Activated CD4-positive, alpha-beta T cell treated with anti-CD3 and anti-CD28 coated beads, Interleukin-2, amount 10 ng/mL, durations not matched to agents 24 days and 14 days (primary cell): ENCODE data around the gene GNB5. TPM values are rescaled to one million over a fixed set of nuclear protein-coding genes. Genes with fewer than 3 reads are reported as not detected.
A peak's percentile ranks its signal among the peaks of the same experiment; 100 is the strongest.

Source experiments
- DNase-seq: peaks from one replicate; pipeline ENCODE4 v3.0.0; 2022
- H3K27ac Mint-ChIP-seq: one replicate; pipeline ENCODE4 v1.8.0; 2022; ENCODE audit warnings: mild to moderate bottlenecking, mixed read lengths
- H3K27me3 Mint-ChIP-seq: one replicate; pipeline ENCODE4 v1.8.0; 2022; ENCODE audit warnings: mixed read lengths
- H3K36me3 Mint-ChIP-seq: one replicate; pipeline ENCODE4 v1.8.0; 2022; ENCODE audit warnings: low read depth, mild to moderate bottlenecking, mixed read lengths
- H3K4me1 Mint-ChIP-seq: one replicate; pipeline ENCODE4 v1.8.0; 2021; ENCODE audit warnings: mixed read lengths
- H3K4me3 Mint-ChIP-seq: one replicate; pipeline ENCODE4 v1.8.0; 2022; ENCODE audit warnings: mild to moderate bottlenecking, moderate library complexity, mixed read lengths
- H3K9me3 Mint-ChIP-seq: one replicate; pipeline ENCODE4 v1.8.0; 2021; ENCODE audit warnings: mixed read lengths
- intact Hi-C: fragments of 100-400 bp; cut with micrococcal nuclease; formaldehyde crosslinking; loops from one replicate; pipeline ENCODE4 v1.15.1; 2023
- total RNA-seq: library from RNA; stranded (reverse); gene quantifications from 2 replicates; pipeline ENCODE4 v1.2.3, GENCODE V29; 2022

The GNB5 gene
- total RNA-seq, 1 donor from 2014 or later = 21.5 TPM

DNA sequence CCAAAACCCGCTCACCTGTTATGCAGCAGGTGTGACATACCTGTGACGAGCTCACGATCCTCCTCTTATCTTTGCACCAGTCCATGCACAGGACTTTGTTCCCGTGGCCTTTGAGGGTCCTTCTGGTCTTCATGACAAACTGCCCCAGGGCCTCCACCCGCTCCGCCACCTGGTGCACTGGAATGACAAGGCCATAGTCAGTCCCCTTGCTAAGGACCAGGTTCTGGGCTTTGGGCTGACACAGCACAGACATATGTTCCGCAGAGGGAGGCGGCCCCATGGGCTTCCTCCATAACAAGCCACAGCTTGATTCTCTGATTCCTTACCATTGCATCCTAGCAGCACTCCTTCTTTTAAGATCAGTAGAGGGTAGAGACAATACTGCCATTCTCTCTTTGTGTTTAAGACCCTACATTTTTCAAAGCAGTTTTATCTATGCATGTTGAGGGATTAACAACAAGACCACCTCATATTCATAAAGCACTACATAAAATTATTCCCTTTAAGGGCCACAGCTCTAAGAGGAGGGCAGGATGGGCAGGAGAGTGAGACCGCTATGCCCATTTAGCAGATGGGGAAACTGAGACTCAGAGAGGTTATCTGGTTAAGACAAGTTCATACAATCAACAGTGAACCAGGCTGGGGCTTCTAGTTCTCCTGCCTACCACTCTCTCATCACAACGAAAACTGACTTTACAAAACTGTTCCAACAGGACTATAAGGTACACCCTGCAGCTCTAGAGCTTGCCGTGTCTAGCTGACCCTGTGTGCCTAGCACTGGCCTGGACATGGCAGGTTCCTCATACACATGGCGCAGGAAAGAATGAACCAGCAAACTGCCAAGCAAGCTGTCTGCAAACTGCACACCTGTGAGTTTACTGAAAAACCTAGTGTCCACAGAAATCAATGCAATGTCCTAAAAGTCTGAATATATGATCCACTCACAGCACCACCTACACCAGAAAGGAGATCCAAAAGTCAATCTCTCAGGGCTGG is 37.0 kb downstream of the GNB5 start:
- no peak overlapping the region for H3K27ac Mint-ChIP-seq
- no peak for DNase-seq
- no peaks in the 10 kb centered on the region for H3K27me3 Mint-ChIP-seq
- no peaks in the 10 kb centered on the region for H3K9me3 Mint-ChIP-seq
- peaks cover 2% of the 10 kb centered on the region for H3K4me1 Mint-ChIP-seq
- intact Hi-C loops = no loop called here
- peaks cover 10% of the 10 kb centered on the region for H3K36me3 Mint-ChIP-seq
- H3K4me3 Mint-ChIP-seq = no peak overlapping the region

DNA sequence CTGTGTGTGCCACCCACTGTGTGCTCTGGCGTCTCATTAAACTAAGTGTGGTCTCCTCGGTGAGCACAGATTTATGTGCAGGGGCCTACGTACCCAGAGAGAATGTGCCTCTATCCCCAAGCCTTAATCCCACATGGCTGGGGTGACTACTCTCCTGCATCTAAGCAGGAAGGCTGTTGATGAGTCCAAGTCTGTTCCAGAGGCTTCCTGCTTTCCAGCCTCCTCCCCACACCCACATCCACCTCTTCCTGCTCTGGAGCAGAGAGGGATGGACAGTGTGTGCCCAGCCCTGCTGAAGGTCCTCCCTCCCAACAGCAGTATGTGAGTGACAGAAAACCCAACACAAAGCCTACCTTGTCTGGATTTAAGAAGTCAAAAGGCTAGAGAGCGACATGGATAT is 39.8 kb downstream of the GNB5 start:
- no peak overlapping the region for H3K4me3 Mint-ChIP-seq
- no peaks in the 10 kb centered on the region for H3K27me3 Mint-ChIP-seq
- peaks cover 15% of the 10 kb centered on the region for H3K36me3 Mint-ChIP-seq
- no peak for DNase-seq
- peaks cover 2% of the 10 kb centered on the region for H3K4me1 Mint-ChIP-seq
- no peak overlapping the region for H3K27ac Mint-ChIP-seq
- intact Hi-C loops = no loop called here
- no peaks in the 10 kb centered on the region for H3K9me3 Mint-ChIP-seq

DNA sequence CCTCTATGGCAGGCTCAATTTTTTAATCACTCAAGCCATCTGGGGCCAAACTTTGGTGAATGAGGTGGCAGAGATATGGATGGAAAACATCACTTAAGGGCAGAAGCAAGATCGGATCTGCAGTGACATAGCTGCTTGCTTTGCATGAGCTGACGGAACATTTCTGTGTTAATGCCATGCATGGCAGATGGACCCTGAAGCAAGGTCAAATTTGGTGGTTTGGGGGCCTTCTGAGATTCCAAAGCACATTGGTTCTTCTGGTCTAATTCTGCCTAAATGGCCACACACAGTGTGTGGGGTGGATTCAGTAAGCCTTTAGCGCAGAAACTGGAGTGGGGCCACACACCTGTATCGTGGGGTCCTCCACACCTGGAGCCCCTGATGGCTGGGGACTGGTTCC is 40.3 kb downstream of the GNB5 start:
- no peak for DNase-seq
- H3K36me3 Mint-ChIP-seq = peaks cover 16% of the 10 kb centered on the region
- no peaks in the 10 kb centered on the region for H3K27me3 Mint-ChIP-seq
- H3K4me3 Mint-ChIP-seq = no peak overlapping the region
- intact Hi-C loops = no loop called here
- H3K9me3 Mint-ChIP-seq = no peaks in the 10 kb centered on the region
- no peaks in the 10 kb centered on the region for H3K4me1 Mint-ChIP-seq
- H3K27ac Mint-ChIP-seq = no peak overlapping the region

GRCh38 chr15:52150043-52150825 is 41.0 kb downstream of the GNB5 start:
- no peak for DNase-seq
- intact Hi-C loops = no loop called here
- Mint-ChIP-seq H3K9me3 (no peaks in the 10 kb centered on the region), H3K4me1 (no peaks in the 10 kb centered on the region), H3K4me3 (no peak overlapping the region), H3K27me3 (no peaks in the 10 kb centered on the region), H3K27ac (no peak overlapping the region), H3K36me3 (peaks cover 18% of the 10 kb centered on the region)

DNA sequence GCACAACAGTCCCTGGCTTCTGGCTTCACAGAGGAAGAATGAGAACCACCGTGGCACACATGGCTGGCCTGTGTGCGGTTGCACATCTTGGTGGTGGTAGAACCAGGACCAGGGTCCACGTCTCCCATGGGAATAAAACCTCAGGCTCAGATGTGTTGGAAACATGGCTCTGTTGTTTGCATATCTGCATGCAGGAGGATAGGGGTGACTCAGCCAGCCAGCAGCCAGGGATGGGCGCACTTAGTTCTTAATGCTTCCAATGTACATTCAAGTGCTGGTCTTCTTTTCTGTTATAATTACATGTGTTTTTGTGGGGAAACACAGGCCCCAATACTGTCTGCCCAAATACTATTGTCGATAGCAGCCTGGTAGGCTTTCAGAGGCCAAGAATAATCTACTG is 42.8 kb downstream of the GNB5 start:
- no peak for DNase-seq
- Mint-ChIP-seq H3K4me3 (no peak overlapping the region), H3K9me3 (no peaks in the 10 kb centered on the region), H3K4me1 (no peaks in the 10 kb centered on the region), H3K27me3 (no peaks in the 10 kb centered on the region), H3K36me3 (peaks cover 18% of the 10 kb centered on the region), H3K27ac (no peak overlapping the region)
- intact Hi-C loops = no loop called here

DNA sequence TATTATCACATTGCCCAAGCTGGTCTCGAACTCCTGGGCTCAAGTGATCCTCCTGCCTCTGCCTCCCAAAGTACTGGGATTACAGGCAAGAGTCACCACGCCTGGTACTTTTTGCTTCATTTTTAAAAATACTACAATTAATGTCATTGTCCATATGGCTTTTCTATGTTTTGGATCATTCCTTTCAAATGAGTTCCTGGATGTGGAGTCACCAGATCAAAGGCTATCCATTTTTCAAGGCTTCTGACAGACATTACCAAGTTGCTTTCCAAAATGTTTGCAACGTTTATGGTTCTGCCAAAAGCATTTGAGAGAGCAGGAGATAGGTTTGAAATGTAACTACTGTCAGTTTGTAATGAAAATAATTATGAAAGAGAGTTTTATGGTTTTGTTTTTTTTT is 44.4 kb downstream of the GNB5 start:
- no peak for DNase-seq
- Mint-ChIP-seq H3K27ac (no peak overlapping the region), H3K36me3 (peaks cover 14% of the 10 kb centered on the region), H3K4me1 (no peaks in the 10 kb centered on the region), H3K4me3 (no peak overlapping the region), H3K9me3 (no peaks in the 10 kb centered on the region), H3K27me3 (no peaks in the 10 kb centered on the region)
- intact Hi-C loops = no loop called here

DNA sequence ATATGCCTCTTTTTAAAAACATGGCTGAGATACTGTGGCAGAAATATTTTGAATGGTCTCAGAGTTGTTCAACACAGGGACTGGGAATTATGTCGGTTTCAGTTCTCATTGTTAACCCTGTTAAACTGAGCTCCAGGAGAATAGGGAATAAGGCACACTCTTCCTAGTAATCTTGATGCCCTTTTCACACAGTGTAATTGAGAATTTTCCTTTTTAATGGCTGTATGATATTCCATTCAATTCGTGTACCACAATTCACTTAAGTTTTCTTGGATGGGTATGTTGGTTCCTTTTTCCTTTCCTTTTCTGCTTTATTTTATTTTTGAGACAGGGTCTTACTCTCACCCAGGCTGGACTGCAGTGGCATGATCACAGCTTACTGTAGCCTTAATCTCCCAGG is 44.9 kb downstream of the GNB5 start:
- Mint-ChIP-seq H3K36me3 (peaks cover 14% of the 10 kb centered on the region), H3K4me3 (no peak overlapping the region), H3K27me3 (no peaks in the 10 kb centered on the region), H3K4me1 (no peaks in the 10 kb centered on the region), H3K9me3 (no peaks in the 10 kb centered on the region), H3K27ac (no peak overlapping the region)
- intact Hi-C loops = no loop called here
- no peak for DNase-seq

DNA sequence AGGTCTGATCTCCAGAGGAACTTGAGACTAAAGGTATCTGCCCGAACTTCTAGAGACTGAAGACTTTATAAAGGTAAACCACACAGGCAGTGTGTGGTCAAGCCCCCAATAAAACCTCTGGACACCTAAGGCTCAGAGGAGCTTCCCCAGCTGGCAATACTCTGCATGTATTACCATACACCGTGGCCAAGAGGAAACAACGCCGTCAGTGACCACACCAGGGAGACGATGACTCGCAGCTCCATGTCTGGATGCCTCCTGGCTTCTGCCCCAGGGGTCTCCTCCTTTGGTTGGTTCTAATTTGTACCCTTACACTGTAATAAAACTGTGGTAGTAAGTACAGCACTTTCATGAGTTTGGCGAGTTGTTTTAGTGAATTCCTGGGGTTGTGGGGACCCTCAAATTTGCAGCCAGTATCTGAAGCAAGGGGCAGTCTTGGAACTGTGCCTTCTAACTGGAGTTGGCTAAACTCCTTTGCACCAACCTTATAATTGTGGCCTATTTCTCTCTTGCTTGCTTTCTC is 46.5 kb downstream of the GNB5 start:
- intact Hi-C loops = no loop called here

GRCh38 chr15:52143873-52144272 is 47.3 kb downstream of the GNB5 start:
- DNase-seq = no peak
- Mint-ChIP-seq H3K4me3 (no peak overlapping the region), H3K27ac (no peak overlapping the region), H3K9me3 (no peaks in the 10 kb centered on the region), H3K27me3 (no peaks in the 10 kb centered on the region), H3K36me3 (peaks cover 15% of the 10 kb centered on the region), H3K4me1 (peaks cover 2% of the 10 kb centered on the region)
- intact Hi-C loops = no loop called here

More for the DNA sequence above, 46.5 kb downstream of the GNB5 start:
- Mint-ChIP-seq H3K36me3 (peaks cover 15% of the 10 kb centered on the region), H3K9me3 (no peaks in the 10 kb centered on the region), H3K4me3 (no peak overlapping the region), H3K27me3 (no peaks in the 10 kb centered on the region), H3K27ac (no peak overlapping the region), H3K4me1 (peaks cover under 1% of the 10 kb centered on the region)
- DNase-seq = no peak

- Mint-ChIP-seq H3K27me3 (no peaks in the 10 kb centered on the region), H3K36me3 (peaks cover 7% of the 10 kb centered on the region), H3K4me1 (peaks cover 4% of the 10 kb centered on the region), H3K9me3 (no peaks in the 10 kb centered on the region), H3K27ac (no peak overlapping the region), H3K4me3 (no peak overlapping the region)
- DNase-seq = no peak
- intact Hi-C loops = loop anchor here (1.0 kb wide), 1 partner anchor 158 kb away; no protein-coding TSS in a partner anchor
Measured at GRCh38 chr15:52140646-52141045, 50.5 kb downstream of the GNB5 start.

GRCh38 chr15:52139599-52140462 is 51.4 kb downstream of the GNB5 start:
- peak; percentile 90 for DNase-seq
- Mint-ChIP-seq H3K9me3 (no peaks in the 10 kb centered on the region), H3K27ac (peak overlapping the region; percentile 41), H3K36me3 (peaks cover 5% of the 10 kb centered on the region), H3K4me1 (peaks cover 5% of the 10 kb centered on the region), H3K4me3 (no peak overlapping the region), H3K27me3 (no peaks in the 10 kb centered on the region)
- intact Hi-C loops = loop anchor here (1.0 to 10.0 kb wide), 2 partner anchors 158 to 255 kb away; no protein-coding TSS in a partner anchor

DNA sequence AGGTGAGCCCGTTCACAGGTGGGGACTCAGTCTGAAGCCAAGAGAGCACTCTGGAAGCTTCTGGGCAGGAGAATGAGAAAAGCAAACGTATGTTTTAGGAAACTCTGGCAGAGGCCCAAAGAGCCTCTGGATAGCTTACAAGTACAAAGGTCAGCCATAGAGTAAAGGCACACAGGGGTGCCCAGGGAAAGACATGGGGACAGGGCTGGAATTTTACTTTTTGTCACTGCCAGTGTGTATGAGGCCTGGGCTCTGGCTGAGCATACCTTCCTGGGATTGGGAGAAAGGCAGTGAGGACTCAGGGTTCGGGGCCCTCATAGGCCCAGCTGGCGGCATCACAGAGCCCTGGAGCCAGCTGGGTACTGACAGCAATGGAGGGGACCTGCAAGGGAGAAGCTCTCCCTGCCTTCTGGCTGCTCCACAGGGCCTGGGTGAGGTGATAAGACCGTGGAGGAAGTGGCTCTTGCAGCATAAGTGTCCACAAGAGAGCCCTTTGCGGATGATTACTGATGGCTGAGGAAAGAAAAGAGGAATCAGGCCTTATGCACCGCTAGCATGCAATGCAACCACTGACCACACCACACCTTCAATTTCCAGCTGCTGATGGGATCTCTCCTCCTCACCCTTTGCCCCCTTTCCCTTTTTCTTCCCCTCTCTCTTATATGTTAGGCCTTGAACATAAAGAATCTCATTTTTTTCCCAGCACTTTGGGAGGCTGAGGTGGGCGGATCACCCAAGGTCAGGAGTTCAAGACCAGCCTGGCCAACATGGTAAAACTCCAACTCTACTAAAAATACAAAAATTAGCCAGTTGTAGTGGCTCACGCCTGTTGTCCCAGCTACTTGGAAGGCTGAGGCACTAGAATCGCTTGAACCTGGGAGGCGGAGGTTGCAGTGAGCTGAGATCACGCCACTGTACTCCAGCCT is 53.5 kb downstream of the GNB5 start:
- Mint-ChIP-seq H3K27me3 (no peaks in the 10 kb centered on the region), H3K9me3 (no peaks in the 10 kb centered on the region), H3K4me3 (no peak overlapping the region), H3K4me1 (peaks cover 5% of the 10 kb centered on the region), H3K36me3 (peaks cover 8% of the 10 kb centered on the region), H3K27ac (no peak overlapping the region)
- DNase-seq = no peak
- intact Hi-C loops = loop anchor here (10.0 kb wide), 1 partner anchor 253 kb away; no protein-coding TSS in a partner anchor
